ENCODE measurements around the gene ATP2B2. TPM values are rescaled to one million over a fixed set of nuclear protein-coding genes. Genes with fewer than 3 reads are reported as not detected.

The ATP2B2 gene
- total and polyA plus RNA-seq, 2 experiments from 2014 or later, result 0.42 to 0.63 TPM

- Histone ChIP-seq H3K9me2 (ENCODE audit: insufficient read depth) (no peaks in the 10 kb centered on the region), H3K79me2 (replicated peaks; ENCODE audit: insufficient read depth) (no peaks in the 10 kb centered on the region), H2AFZ (no peak overlapping the region), H3K36me3 (ENCODE audit: insufficient read depth) (no peaks in the 10 kb centered on the region), H3K27me3 (ENCODE audit: insufficient read depth) (no peaks in the 10 kb centered on the region), H4K20me1 (replicated peaks; ENCODE audit: insufficient read depth) (no peaks in the 10 kb centered on the region), H3F3A (replicated peaks; ENCODE audit: low read depth) (no peaks in the 10 kb centered on the region), H3K4me1 (ENCODE audit: insufficient read depth) (peaks cover 3% of the 10 kb centered on the region; the same call in 1 of the 2 replicates), H3K27ac (ENCODE audit: low read depth) (no peak overlapping the region), H3K4me2 (no peak overlapping the region), H3K4me3 (no peak overlapping the region)
- no peak for ATAC-seq
- H3K9me3 Mint-ChIP-seq, result no peaks in the 10 kb centered on the region
- TF ChIP-seq POLR2AphosphoS5 (IDR thresholded peaks at IDR 0.05; ENCODE audit: low read depth) (no peak), CTCF (conservative IDR thresholded peaks at IDR 0.05; ENCODE audit: low read depth in 2 of 2) (no peak), JUNB (IDR thresholded peaks at IDR 0.05; ENCODE audit: unreplicated experiment) (no peak), EZH2 (IDR thresholded peaks at IDR 0.05; ENCODE audit: low read depth, unreplicated experiment) (no peak), STAT1 (IDR thresholded peaks at IDR 0.05; ENCODE audit: unreplicated experiment) (no peak), ZNF114 (CRISPR knock-in tag; IDR thresholded peaks at IDR 0.05) (no peak)
- no peak for DNase-seq (ENCODE audit: low spot score)
- H3K36me3 Mint-ChIP-seq (ENCODE audit: low read depth), result no peaks in the 10 kb centered on the region
- H3K27me3 Mint-ChIP-seq (ENCODE audit: insufficient read depth, low read depth, poor library complexity), result peaks cover 6% of the 10 kb centered on the region
- H3K4me1 Mint-ChIP-seq, result peaks cover 13% of the 10 kb centered on the region; the same call in 2 of the 3 replicates
- no peak overlapping the region for H3K4me3 Mint-ChIP-seq
- no peak overlapping the region for H3K27ac Mint-ChIP-seq
Observed at GRCh38 chr3:10551139-10551538, 45.8 kb upstream of the ATP2B2 start.

GRCh38 chr3:10550705-10551104 lies 45.3 kb upstream of the ATP2B2 start:
- TF ChIP-seq STAT1 (IDR thresholded peaks at IDR 0.05; ENCODE audit: unreplicated experiment), result no peak
- TF ChIP-seq REST (IDR thresholded peaks at IDR 0.05; ENCODE audit: unreplicated experiment), result no peak
- no peak for TF ChIP-seq CTCF (conservative IDR thresholded peaks at IDR 0.05; ENCODE audit: low read depth in 2 of 2)
- Histone ChIP-seq H2AFZ (no peak overlapping the region), H3K27me3 (ENCODE audit: insufficient read depth) (no peaks in the 10 kb centered on the region), H3K9me2 (ENCODE audit: insufficient read depth) (no peaks in the 10 kb centered on the region), H4K20me1 (replicated peaks; ENCODE audit: insufficient read depth) (no peaks in the 10 kb centered on the region), H3K79me2 (replicated peaks; ENCODE audit: insufficient read depth) (no peaks in the 10 kb centered on the region), H3F3A (replicated peaks; ENCODE audit: low read depth) (no peaks in the 10 kb centered on the region), H3K4me1 (ENCODE audit: insufficient read depth) (peaks cover 3% of the 10 kb centered on the region; the same call in 1 of the 2 replicates), H3K36me3 (ENCODE audit: insufficient read depth) (no peaks in the 10 kb centered on the region), H3K27ac (ENCODE audit: low read depth) (no peak overlapping the region), H3K4me2 (no peak overlapping the region), H3K4me3 (no peak overlapping the region)
- ATAC-seq (no peak), DNase-seq (ENCODE audit: low spot score) (no peak)
- H3K4me3 Mint-ChIP-seq, result no peak overlapping the region
- H3K27ac Mint-ChIP-seq, result no peak overlapping the region
- peaks cover 13% of the 10 kb centered on the region; the same call in 2 of the 3 replicates for H3K4me1 Mint-ChIP-seq
- no peaks in the 10 kb centered on the region for H3K36me3 Mint-ChIP-seq (ENCODE audit: low read depth)
- no peaks in the 10 kb centered on the region for H3K9me3 Mint-ChIP-seq
- H3K27me3 Mint-ChIP-seq (ENCODE audit: insufficient read depth, low read depth, poor library complexity), result peaks cover 6% of the 10 kb centered on the region

All from GM23338 (cell line).